Esophagus squamous epithelium (tissue), 5 donors: Measurements from ENCODE around the gene PLP2. TPM values are rescaled to one million over a fixed set of nuclear protein-coding genes. Genes with fewer than 3 reads are reported as not detected.

Source experiments
- DNase-seq: peaks from one replicate; lab custom pipeline; 2025; lab: John Stamatoyannopoulos, UW
- H3K27ac ChIP-seq, 4 donors: fragments of 200-600 bp; sonication (generic); one replicate each; pipeline ENCODE4 v1.5.1; 2016 to 2019; ENCODE audit warnings: mild to moderate bottlenecking in 1 of 4
- H3K27me3 ChIP-seq, 4 donors: fragments of 200-600 bp; sonication (generic); 1 replicate in 3 of 4; 2 replicates in 1 of 4; pipeline versions ENCODE4 v1.5.1 to v1.6.0; 2017 to 2021; ENCODE audit warnings: antibody characterized with exemption in 1 of 4
- H3K36me3 ChIP-seq, 3 donors: fragments of 200-600 bp; sonication (generic); one replicate each; pipeline ENCODE4 v1.5.1; 2016 to 2019
- H3K4me1 ChIP-seq, 3 donors: fragments of 200-600 bp; sonication (generic); one replicate each; pipeline ENCODE4 v1.5.1; 2017 to 2019
- H3K4me3 ChIP-seq, 4 donors: fragments of 200-600 bp; sonication (generic); 1 replicate in 3 of 4; 2 replicates in 1 of 4; pipeline ENCODE4 v1.5.1; 2016 to 2019; ENCODE audit warnings: mild to moderate bottlenecking in 2 of 4, moderate library complexity in 1 of 4
- H3K9me3 ChIP-seq, 3 donors: fragments of 200-600 bp; sonication (generic); one replicate each; pipeline ENCODE4 v1.5.1; 2016 to 2019
- POLR2A ChIP-seq, 4 donors: fragments of 450-650 bp; IDR thresholded peaks; one replicate each; pipeline ENCODE4 v1.6.1; 2017; ENCODE audit warnings: antibody characterized with exemption in 4 of 4, mild to moderate bottlenecking in 4 of 4, moderate library complexity in 3 of 4
- WGBS, 2 donors: methylation state at CpG; one replicate each; pipeline ENCODE4 v1.1.5; 2018; 5-methylcytosine and 5-hydroxymethylcytosine counted together
- intact Hi-C: fragments of 100-400 bp; cut with DNase I; formaldehyde crosslinking; loops from one replicate; pipeline ENCODE4 v1.15.0; 2022
- total RNA-seq, 4 donors: library from RNA; depleted of rRNA; stranded (reverse); fragments of >200 nt; gene quantifications; one replicate each; pipeline ENCODE4 v1.1.0, GENCODE V29; 2016
- TF ChIP-seq, protein P1 (sequence below), 6 experiments: fragments of 450-650 bp in 4 of 6; fragments of 200-600 bp in 2 of 6; sonication (generic) in 2 of 6; IDR thresholded peaks; one replicate each; pipeline ENCODE4 v1.5.1; 2016 to 2019; ENCODE audit warnings: antibody characterized with exemption in 6 of 6, mild to moderate bottlenecking in 4 of 6, moderate library complexity in 4 of 6
- donor health status: DM: yes; HTN: yes; CAD: no.

The PLP2 gene
- total RNA-seq, 4 donors from 2014 or later: 134 to 187 (median 152) TPM

DNA sequence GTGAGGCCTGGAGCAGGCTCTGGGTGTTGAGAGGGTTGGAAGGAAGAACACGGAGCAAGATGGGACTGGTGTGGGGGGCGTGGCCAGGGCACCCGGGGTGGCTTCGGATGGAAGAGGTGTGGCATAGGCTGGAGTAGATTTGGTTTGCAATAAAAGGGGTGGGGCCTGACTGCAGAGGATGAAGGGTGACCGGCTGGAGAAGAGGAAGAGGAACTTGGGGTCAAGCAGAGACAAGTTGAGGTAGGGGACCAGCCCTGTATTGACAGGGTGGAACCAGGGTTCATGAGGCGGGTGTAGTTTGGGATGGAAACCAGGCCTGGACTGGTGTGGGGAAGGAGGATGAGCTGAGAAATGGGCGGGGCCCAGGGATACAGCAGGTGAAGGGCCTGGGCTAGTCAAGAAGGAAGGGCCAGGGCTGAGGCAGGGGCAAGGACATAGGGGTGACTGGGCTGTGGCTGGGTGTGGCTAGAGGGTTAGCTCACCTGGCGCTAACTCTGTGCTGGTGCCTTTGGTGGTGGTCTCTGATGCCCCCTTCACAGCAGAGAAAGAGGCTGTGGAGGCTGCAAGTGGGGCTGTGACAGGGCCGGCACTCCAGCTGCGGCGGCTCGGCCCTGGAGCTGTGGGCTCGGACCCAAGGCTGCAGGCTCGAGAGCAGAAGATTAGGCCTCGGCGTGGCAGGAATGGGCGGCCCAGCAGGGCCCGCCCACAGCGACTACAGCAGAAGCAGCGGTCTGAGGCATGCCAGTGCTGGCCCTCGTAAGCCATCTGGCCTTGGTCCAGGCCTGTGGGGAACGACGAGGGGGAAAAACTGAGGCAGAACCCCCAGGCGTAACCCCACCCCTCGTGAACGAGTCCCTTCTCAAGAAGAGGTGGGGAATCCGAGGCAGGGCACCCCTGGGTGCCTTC is 5.0 kb downstream of the PLP2 start:
- TF ChIP-seq, protein P1, sequence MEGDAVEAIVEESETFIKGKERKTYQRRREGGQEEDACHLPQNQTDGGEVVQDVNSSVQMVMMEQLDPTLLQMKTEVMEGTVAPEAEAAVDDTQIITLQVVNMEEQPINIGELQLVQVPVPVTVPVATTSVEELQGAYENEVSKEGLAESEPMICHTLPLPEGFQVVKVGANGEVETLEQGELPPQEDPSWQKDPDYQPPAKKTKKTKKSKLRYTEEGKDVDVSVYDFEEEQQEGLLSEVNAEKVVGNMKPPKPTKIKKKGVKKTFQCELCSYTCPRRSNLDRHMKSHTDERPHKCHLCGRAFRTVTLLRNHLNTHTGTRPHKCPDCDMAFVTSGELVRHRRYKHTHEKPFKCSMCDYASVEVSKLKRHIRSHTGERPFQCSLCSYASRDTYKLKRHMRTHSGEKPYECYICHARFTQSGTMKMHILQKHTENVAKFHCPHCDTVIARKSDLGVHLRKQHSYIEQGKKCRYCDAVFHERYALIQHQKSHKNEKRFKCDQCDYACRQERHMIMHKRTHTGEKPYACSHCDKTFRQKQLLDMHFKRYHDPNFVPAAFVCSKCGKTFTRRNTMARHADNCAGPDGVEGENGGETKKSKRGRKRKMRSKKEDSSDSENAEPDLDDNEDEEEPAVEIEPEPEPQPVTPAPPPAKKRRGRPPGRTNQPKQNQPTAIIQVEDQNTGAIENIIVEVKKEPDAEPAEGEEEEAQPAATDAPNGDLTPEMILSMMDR (IDR thresholded peaks at IDR 0.05): no peak
- peak in 1 of 4 donors; percentile 37 for TF ChIP-seq POLR2A (IDR thresholded peaks at IDR 0.05)
- no peaks in the 10 kb centered on the region for H3K9me3 ChIP-seq
- H3K4me1 ChIP-seq: peaks cover 0 to 57% (median 7%) of the 10 kb centered on the region in 3 donors
- no peaks in the 10 kb centered on the region for H3K27me3 ChIP-seq
- peaks cover 0 to 66% (median 0%) of the 10 kb centered on the region in 3 donors for H3K36me3 ChIP-seq
- peak overlapping the region; percentile 81 to 96 (median 90) for H3K27ac ChIP-seq
- peak overlapping the region in 1 of 4 donors; percentile 23 for H3K4me3 ChIP-seq
- intact Hi-C loops: no loop called here
- 22 to 70% methylated on average over 10 to 18 of the region's 27 CpGs for WGBS, 2 donors
- no peak for DNase-seq

DNA sequence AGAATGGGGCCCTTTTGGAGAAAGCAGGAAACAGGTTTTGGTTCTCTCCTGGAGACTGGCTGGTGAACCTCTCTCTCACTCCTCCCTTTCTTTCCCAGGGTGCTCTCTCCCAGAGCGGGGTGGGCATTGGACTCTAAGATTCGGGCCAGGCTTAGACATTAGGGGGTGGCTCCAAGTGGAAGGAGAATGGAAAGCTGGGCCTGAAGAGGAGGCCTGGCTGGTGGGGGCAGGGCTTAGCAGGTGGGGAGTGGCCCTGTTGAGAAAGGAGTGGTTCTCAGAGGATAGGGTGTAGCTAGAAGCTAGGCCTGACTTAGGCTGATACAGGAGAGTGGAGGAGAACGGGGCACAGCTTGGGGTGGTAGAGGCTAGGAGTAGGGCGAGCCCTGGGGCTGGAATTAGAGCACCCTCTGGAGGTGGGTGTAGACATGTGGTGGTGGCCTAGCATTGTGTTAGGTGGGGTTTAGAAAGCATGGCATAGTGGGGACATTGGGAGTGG is 5.7 kb downstream of the PLP2 start:
- peak overlapping the region; percentile 81 to 96 (median 90) for H3K27ac ChIP-seq
- H3K4me3 ChIP-seq: no peak overlapping the region
- 20 to 62% methylated on average over 2 of the region's 4 CpGs for WGBS, 2 donors
- TF ChIP-seq, protein P1 (IDR thresholded peaks at IDR 0.05): peak in 2 of 6 experiments; percentile 5 to 11
- no peak for TF ChIP-seq POLR2A (IDR thresholded peaks at IDR 0.05)
- no peak for DNase-seq
- peaks cover 0 to 73% (median 0%) of the 10 kb centered on the region in 3 donors for H3K36me3 ChIP-seq
- intact Hi-C loops: no loop called here
- no peaks in the 10 kb centered on the region for H3K9me3 ChIP-seq
- H3K4me1 ChIP-seq: peaks cover 0 to 57% (median 7%) of the 10 kb centered on the region in 3 donors
- no peaks in the 10 kb centered on the region for H3K27me3 ChIP-seq

DNA sequence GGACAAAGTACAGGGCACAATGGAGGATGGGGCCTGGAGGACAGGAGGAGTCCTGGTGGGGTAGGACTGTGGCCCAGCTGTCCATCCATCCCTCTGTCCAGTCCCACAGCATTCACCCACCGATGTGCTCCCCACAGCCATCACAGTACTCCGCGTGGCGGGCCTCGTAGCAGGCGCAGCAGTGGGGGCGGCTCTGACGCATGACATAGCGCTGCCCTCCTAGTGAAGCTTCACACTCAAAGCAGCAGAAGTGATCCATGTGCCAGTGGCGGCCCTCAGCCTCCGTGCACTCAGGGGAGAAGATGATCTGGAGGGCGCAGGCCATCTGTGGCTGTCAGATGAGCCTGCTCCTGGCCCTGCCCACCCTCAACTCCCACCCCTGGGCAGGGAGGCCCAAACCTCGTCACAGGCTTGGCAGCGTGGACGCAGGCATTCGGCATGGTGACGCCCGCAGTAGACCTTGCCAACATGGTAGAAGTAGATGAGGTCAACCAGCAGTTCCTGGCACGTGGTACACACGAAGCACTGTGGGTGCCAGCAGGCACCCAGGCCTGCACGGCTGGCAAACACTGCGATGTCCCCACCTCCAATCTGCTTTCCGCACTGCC is 6.3 kb downstream of the PLP2 start:
- Histone ChIP-seq H3K4me3 (no peak overlapping the region), H3K4me1 (peaks cover 0 to 53% (median 7%) of the 10 kb centered on the region in 3 donors), H3K27me3 (no peaks in the 10 kb centered on the region), H3K27ac (peak overlapping the region; percentile 81 to 96 (median 90)), H3K9me3 (no peaks in the 10 kb centered on the region), H3K36me3 (peaks cover 0 to 79% (median 0%) of the 10 kb centered on the region in 3 donors)
- intact Hi-C loops: no loop called here
- no peak for TF ChIP-seq POLR2A (IDR thresholded peaks at IDR 0.05)
- TF ChIP-seq, protein P1 (IDR thresholded peaks at IDR 0.05): no peak
- no peak for DNase-seq
- 98% methylated on average over 9 of the region's 23 CpGs; no CpG with 5 or more reads in 1 of the 2 donors for WGBS, 2 donors

DNA sequence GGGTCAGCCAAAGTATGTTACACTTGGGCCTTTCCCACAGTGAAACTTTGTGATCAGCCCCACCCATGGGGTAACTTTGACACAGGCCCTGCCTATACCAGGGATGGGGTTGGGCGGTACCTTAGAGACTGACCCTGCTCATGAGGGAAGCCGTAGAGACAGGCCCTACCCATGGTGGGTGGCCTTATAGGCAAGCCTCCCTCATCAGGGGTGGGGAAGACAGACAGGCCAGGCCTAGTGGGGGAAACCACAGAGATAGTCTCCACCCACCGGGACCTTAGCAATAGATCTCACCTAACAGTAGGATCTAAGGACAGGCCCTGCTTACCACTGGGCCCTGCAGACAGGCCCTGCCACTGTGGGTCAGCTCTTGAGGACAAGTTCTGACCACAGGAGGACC is 6.8 kb downstream of the PLP2 start:
- WGBS, 2 donors: 83 to 100% methylated on average over 1 of the region's 3 CpGs
- intact Hi-C loops: no loop called here
- no peak for DNase-seq

More for the DNA sequence above, 6.8 kb downstream of the PLP2 start:
- Histone ChIP-seq H3K27me3 (no peaks in the 10 kb centered on the region), H3K4me3 (no peak overlapping the region), H3K36me3 (peaks cover 0 to 81% (median 2%) of the 10 kb centered on the region in 3 donors), H3K27ac (peak overlapping the region; percentile 81 to 96 (median 90)), H3K9me3 (no peaks in the 10 kb centered on the region), H3K4me1 (peaks cover 0 to 52% (median 3%) of the 10 kb centered on the region in 3 donors)
- TF ChIP-seq, protein P1 (IDR thresholded peaks at IDR 0.05): no peak
- no peak for TF ChIP-seq POLR2A (IDR thresholded peaks at IDR 0.05)
